A549 (cell line): Measurements from ENCODE around the gene SVOPL.

ENCODE experiments used
- JUN ChIP-seq, 2 experiments: fragments of >200 bp; sonication (Bioruptor Twin); formaldehyde crosslinking; IDR thresholded peaks; 2 replicates in 1 of 2; 3 replicates in 1 of 2; pipeline ENCODE4 v1.6.1; 2016 to 2017
- RNF2 ChIP-seq: fragments of 200-600 bp; sonication (generic); IDR thresholded peaks from 2 replicates; pipeline ENCODE4 v1.6.1; 2016; ENCODE audit warnings: low read depth, mild to moderate bottlenecking, antibody characterized with exemption, moderate library complexity, borderline replicate concordance
- TF ChIP-seq, protein P1 (sequence below): fragments of 200-600 bp; sonication (generic); IDR thresholded peaks from 2 replicates; pipeline ENCODE4 v1.6.1; 2016; ENCODE audit warnings: antibody characterized with exemption, mild to moderate bottlenecking, moderate library complexity

DNA sequence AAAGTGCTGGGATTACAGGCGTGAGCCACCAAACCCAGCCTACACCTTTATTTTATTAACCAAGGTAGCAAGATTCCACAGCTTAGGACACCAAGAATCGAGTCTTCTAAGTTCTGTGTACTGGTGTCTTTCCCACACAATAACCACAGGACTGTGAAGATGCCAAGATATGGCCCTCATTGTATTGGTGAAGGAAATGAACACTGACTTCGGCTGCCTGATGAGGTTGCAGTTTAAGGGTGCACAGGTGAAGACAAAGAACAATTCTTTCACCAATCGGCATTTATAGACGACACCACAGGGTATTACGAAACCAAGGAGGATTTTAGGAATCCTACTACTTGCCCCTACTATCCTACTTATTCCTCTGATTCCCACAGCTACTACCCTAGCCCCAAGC is 47.5 kb upstream of the SVOPL start:
- TF ChIP-seq, protein P1, sequence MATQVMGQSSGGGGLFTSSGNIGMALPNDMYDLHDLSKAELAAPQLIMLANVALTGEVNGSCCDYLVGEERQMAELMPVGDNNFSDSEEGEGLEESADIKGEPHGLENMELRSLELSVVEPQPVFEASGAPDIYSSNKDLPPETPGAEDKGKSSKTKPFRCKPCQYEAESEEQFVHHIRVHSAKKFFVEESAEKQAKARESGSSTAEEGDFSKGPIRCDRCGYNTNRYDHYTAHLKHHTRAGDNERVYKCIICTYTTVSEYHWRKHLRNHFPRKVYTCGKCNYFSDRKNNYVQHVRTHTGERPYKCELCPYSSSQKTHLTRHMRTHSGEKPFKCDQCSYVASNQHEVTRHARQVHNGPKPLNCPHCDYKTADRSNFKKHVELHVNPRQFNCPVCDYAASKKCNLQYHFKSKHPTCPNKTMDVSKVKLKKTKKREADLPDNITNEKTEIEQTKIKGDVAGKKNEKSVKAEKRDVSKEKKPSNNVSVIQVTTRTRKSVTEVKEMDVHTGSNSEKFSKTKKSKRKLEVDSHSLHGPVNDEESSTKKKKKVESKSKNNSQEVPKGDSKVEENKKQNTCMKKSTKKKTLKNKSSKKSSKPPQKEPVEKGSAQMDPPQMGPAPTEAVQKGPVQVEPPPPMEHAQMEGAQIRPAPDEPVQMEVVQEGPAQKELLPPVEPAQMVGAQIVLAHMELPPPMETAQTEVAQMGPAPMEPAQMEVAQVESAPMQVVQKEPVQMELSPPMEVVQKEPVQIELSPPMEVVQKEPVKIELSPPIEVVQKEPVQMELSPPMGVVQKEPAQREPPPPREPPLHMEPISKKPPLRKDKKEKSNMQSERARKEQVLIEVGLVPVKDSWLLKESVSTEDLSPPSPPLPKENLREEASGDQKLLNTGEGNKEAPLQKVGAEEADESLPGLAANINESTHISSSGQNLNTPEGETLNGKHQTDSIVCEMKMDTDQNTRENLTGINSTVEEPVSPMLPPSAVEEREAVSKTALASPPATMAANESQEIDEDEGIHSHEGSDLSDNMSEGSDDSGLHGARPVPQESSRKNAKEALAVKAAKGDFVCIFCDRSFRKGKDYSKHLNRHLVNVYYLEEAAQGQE = no peak
- TF ChIP-seq RNF2 = no peak
- no peak for TF ChIP-seq JUN (IDR thresholded peaks at IDR 0.05)
